ENCODE data around the gene DGCR2. TPM values are rescaled to one million over a fixed set of nuclear protein-coding genes. Genes with fewer than 3 reads are reported as not detected.
"Not testable (repeated sequence)": the region's sequence is repeated elsewhere in the genome, so short reads cannot be mapped to it uniquely, and the experiment has no call there.

Gene DGCR2
- total and polyA plus RNA-seq, 3 donors from 2014 or later = 64.6 to 106 (median 89.5) TPM

DNA sequence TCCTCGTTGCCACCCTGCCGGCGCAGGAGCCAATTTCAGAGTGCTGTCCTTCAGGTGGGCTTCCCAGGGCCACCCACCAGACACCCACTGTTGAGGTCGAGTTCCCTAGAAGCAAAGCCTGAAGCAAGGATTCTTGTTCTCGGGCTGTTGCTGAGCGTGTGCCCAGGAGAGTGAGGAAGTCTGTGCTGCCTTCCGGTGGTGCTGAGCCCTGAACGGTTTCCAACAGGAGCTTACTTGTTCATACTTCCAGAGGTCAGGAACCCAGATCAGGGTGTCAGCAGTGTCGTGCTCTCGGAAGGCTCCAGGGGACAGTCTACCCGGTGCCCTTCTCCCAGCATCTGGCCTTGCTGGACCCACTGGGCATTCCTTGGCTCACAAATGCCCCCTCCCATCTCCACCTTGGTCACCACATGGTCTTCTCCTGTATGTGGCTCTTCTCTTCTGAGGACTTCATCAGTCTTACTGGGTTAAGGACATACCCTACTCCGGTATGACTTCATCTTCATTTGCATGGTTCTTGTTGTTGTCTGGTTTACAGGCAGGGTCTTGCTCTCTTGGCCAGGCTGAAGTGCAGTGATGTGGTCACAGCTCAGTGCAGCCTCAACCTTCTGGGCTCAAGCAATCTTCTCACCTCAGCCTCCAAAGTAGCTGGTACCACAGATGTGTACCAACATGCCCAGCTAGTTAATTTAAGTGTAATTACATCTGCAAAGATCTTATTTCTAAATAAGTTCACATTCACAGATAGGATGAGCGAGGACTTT lies 45.1 kb upstream of the DGCR2 start:
- intact Hi-C loops (cut with DNase I; ENCODE audit: low total_unique reads) = no loop called here
- 77 to 79% methylated on average over 10 to 13 of the region's 13 CpGs for WGBS, 2 donors

GRCh38 chr22:19166421-19166820 lies 44.2 kb upstream of the DGCR2 start:
- H3K27ac ChIP-seq = no peak overlapping the region
- WGBS, 2 donors = 74 to 81% methylated on average over 8 of the region's 8 CpGs
- intact Hi-C loops (cut with DNase I; ENCODE audit: low total_unique reads) = no loop called here
- no peaks in the 10 kb centered on the region for H3K27me3 ChIP-seq
- peaks cover 6% of the 10 kb centered on the region for H3K4me1 ChIP-seq
- H3K4me3 ChIP-seq = no peak overlapping the region
- no peaks in the 10 kb centered on the region for H3K9me3 ChIP-seq
- no peak for DNase-seq
- H3K36me3 ChIP-seq (ENCODE audit: low read depth, missing control alignments) = no peaks in the 10 kb centered on the region
- no peak for TF ChIP-seq POLR2A (IDR thresholded peaks at IDR 0.05)
- no peak for TF ChIP-seq CTCF (IDR thresholded peaks at IDR 0.05)

More for the DNA sequence above, 45.1 kb upstream of the DGCR2 start:
- no peaks in the 10 kb centered on the region for H3K27me3 ChIP-seq
- no peak overlapping the region for H3K4me3 ChIP-seq
- no peak overlapping the region for H3K27ac ChIP-seq
- TF ChIP-seq POLR2A (IDR thresholded peaks at IDR 0.05) (no peak), CTCF (IDR thresholded peaks at IDR 0.05) (no peak)
- H3K4me1 ChIP-seq = peaks cover 9% of the 10 kb centered on the region
- DNase-seq = no peak
- no peaks in the 10 kb centered on the region for H3K36me3 ChIP-seq (ENCODE audit: low read depth, missing control alignments)
- no peaks in the 10 kb centered on the region for H3K9me3 ChIP-seq

GRCh38 chr22:19164425-19164824 lies 42.2 kb upstream of the DGCR2 start:
- DNase-seq = no peak
- H3K4me3 ChIP-seq = no peak overlapping the region
- H3K36me3 ChIP-seq (ENCODE audit: low read depth, missing control alignments) = no peaks in the 10 kb centered on the region
- H3K27me3 ChIP-seq = no peaks in the 10 kb centered on the region
- no peak for TF ChIP-seq CTCF (IDR thresholded peaks at IDR 0.05)
- TF ChIP-seq POLR2A (IDR thresholded peaks at IDR 0.05) = no peak
- intact Hi-C loops (cut with DNase I; ENCODE audit: low total_unique reads) = no loop called here
- WGBS, 2 donors = 89 to 92% methylated on average over 6 of the region's 6 CpGs
- no peaks in the 10 kb centered on the region for H3K9me3 ChIP-seq
- no peak overlapping the region for H3K27ac ChIP-seq
- H3K4me1 ChIP-seq = no peaks in the 10 kb centered on the region

GRCh38 chr22:19158649-19159048 lies 36.4 kb upstream of the DGCR2 start:
- WGBS, 2 donors = 86% methylated on average over 11 of the region's 11 CpGs
- H3K9me3 ChIP-seq; H3K4me1 ChIP-seq; H3K36me3 ChIP-seq (ENCODE audit: low read depth, missing control alignments); H3K27ac ChIP-seq; H3K27me3 ChIP-seq; intact Hi-C loops (cut with DNase I; ENCODE audit: low total_unique reads); DNase-seq; H3K4me3 ChIP-seq: not testable (repeated sequence)

GRCh38 chr22:19156109-19156508 lies 33.9 kb upstream of the DGCR2 start:
- H3K27me3 ChIP-seq; DNase-seq; intact Hi-C loops (cut with DNase I; ENCODE audit: low total_unique reads); H3K9me3 ChIP-seq; H3K4me3 ChIP-seq; H3K36me3 ChIP-seq (ENCODE audit: low read depth, missing control alignments); H3K27ac ChIP-seq; H3K4me1 ChIP-seq: not testable (repeated sequence)
- 82 to 87% methylated on average over 7 to 9 of the region's 9 CpGs for whole genome bisulfite sequencing, 2 donors
